DOHH2 (cell line): Measurements from ENCODE around the gene R3HDM2.

Experiments used
- H3F3A ChIP-seq: fragments of 200-600 bp; sonication (generic), shearing (Covaris generic); 2 replicates; pipeline ENCODE4 v1.6.0; 2016; ENCODE audit warnings: antibody characterized with exemption, mild to moderate bottlenecking; ENCODE audit not compliant: control insufficient read depth, insufficient read depth
- H3K27ac ChIP-seq: fragments of 200-600 bp; sonication (generic); 2 replicates; pipeline ENCODE4 v1.5.1; 2014; ENCODE audit warnings: low read depth, mild to moderate bottlenecking, low read length, moderate library complexity
- H3K27me3 ChIP-seq: fragments of 200-600 bp; sonication (generic); 2 replicates; pipeline ENCODE4 v1.6.1; 2014; ENCODE audit warnings: mild to moderate bottlenecking, low read length, mixed read lengths; ENCODE audit not compliant: control insufficient read depth
- H3K36me3 ChIP-seq: fragments of 200-600 bp; sonication (generic); 2 replicates; pipeline ENCODE4 v1.6.1; 2014; ENCODE audit warnings: mild to moderate bottlenecking, low read length, moderate library complexity, mixed read lengths; ENCODE audit not compliant: control insufficient read depth
- H3K4me1 ChIP-seq: fragments of 200-600 bp; sonication (generic); 2 replicates; pipeline ENCODE4 v1.6.1; 2014; ENCODE audit warnings: mild to moderate bottlenecking, low read length, mixed read lengths; ENCODE audit not compliant: control insufficient read depth
- H3K4me2 ChIP-seq: fragments of 200-600 bp; sonication (generic); 2 replicates; pipeline ENCODE4 v1.6.0; 2014; ENCODE audit warnings: mild to moderate bottlenecking, low read length, moderate library complexity
- H3K4me3 ChIP-seq: fragments of 200-600 bp; sonication (generic); 2 replicates; pipeline ENCODE4 v1.5.1; 2014; ENCODE audit warnings: mild to moderate bottlenecking, low read length, mixed read lengths
- H3K79me2 ChIP-seq: fragments of 200-600 bp; sonication (generic); 2 replicates; pipeline ENCODE4 v1.6.1; 2014; ENCODE audit warnings: mild to moderate bottlenecking, low read length, mixed read lengths; ENCODE audit not compliant: control insufficient read depth
- H3K9me2 ChIP-seq: fragments of 200-600 bp; sonication (generic); replicated peaks from 2 replicates; pipeline ENCODE4 v1.6.1; 2014; ENCODE audit warnings: mild to moderate bottlenecking, low read length, mixed read lengths; ENCODE audit not compliant: control insufficient read depth
- H3K9me3 ChIP-seq: fragments of 200-600 bp; sonication (generic); 2 replicates; pipeline ENCODE4 v1.6.1; 2014; ENCODE audit warnings: antibody characterized with exemption, low read length, mixed read lengths; ENCODE audit not compliant: control insufficient read depth, insufficient read depth
- H4K20me1 ChIP-seq: fragments of 200-600 bp; sonication (generic); 2 replicates; pipeline ENCODE4 v1.6.0; 2014; ENCODE audit warnings: low read depth, mild to moderate bottlenecking, antibody characterized with exemption, low read length, moderate library complexity; ENCODE audit not compliant: control insufficient read depth, insufficient read depth
- CTCF ChIP-seq: fragments of 200-600 bp; sonication (generic); IDR thresholded peaks from one replicate; pipeline ENCODE4 v1.5.1; 2014; ENCODE audit warnings: antibody characterized with exemption, mild to moderate bottlenecking, low read depth, low read length; ENCODE audit not compliant: poor library complexity, severe bottlenecking
- EZH2phosphoT487 ChIP-seq: fragments of 200-600 bp; sonication (generic); IDR thresholded peaks from 2 replicates; pipeline ENCODE4 v1.6.1; 2017; ENCODE audit warnings: borderline replicate concordance, mild to moderate bottlenecking, antibody characterized with exemption, low read length, moderate library complexity, mixed read lengths

R3HDM2 gene

DNA sequence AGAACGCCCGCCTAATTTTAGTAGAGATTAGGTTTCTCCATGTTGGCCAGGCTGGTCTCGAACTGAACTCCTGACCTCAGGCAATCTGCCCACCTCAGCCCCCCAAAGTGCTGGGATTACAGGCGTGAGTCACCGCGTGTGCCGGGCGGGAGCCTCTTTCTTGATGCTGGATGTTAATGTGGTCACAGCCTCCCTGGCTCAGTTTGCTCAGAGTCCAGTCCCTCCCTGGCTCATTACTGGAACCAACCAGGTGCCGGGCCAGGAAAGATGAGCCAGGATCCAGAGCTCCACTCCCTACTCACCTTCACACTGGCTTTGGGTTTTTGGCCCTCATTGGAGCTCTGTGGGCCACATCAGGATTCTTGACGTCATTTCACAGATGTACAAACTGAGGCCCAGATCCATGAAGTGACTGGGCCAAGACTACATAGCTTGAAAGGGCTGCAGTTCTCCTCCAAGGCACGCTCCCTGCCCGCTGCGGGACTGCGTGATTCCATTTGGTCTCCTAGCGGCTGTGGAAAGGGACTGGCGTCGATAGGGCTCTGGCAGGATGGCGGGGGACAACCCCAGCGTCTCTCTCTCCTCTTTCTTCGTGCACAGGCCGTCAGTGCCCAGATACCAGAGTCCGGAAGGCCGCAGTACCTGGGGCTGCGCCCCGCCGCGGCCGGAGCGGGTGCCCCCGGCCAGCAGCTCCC lies 206.4 kb downstream of the R3HDM2 start:
- Histone ChIP-seq H3K4me3 (peak overlapping the region; percentile 76), H3F3A (peaks cover 33% of the 10 kb centered on the region), H3K27ac (peak overlapping the region; percentile 95), H3K79me2 (peaks cover 51% of the 10 kb centered on the region), H3K9me2 (no peaks in the 10 kb centered on the region), H3K9me3 (no peaks in the 10 kb centered on the region), H3K4me2 (peak overlapping the region; percentile 91), H4K20me1 (no peaks in the 10 kb centered on the region), H3K27me3 (no peaks in the 10 kb centered on the region), H3K36me3 (peaks cover 13% of the 10 kb centered on the region), H3K4me1 (peaks cover 95% of the 10 kb centered on the region)
- TF ChIP-seq CTCF (no peak), EZH2phosphoT487 (no peak)

DNA sequence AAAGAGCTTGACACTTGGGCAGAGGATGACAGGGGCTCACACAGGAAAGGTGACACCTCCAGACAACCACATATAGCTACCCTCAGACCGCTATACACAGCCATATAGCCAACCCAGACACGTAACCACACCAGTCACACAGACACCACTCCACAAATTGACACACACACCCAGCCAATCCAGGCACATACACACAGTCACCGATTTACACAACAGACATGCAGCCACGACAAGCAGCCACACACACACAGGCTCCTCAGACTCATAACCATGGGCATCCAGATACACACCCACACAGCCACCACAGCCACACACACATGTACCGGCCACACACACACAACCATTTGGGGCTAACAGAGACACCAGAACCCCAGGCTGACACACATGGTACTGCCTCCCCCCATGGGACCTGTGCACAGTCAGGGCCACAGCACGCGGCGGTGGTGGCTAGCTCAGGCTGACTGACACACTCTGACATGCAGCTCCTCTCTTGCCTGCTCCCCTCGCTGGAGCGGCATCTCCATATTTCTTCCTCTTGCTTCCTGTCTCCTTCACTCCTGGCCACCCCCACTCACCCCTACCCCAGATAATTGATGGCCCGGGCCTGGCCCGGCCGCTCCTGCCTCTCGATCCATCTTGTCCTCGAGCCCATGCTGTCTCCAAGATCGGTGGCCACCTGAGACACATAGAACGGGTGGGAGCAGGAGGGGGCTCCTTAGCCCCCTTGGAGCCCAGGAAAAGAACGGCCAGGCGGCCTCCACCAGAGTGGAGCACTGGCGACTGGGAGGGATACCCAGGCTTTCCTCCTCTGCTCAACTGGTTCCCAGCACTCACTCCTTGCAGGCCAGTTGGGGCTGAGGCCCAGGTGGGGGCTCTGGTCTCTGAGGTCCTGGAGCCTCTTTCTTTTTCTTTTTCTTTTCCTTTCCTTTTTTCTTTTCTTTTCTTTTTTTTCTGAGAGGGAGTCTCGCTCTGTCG lies 207.4 kb downstream of the R3HDM2 start:
- Histone ChIP-seq H3F3A (peaks cover 30% of the 10 kb centered on the region), H3K36me3 (peaks cover 13% of the 10 kb centered on the region), H3K4me1 (peaks cover 95% of the 10 kb centered on the region), H3K4me2 (peak overlapping the region; percentile 91), H3K27me3 (no peaks in the 10 kb centered on the region), H3K9me2 (no peaks in the 10 kb centered on the region), H4K20me1 (no peaks in the 10 kb centered on the region), H3K4me3 (peak overlapping the region; percentile 76), H3K27ac (peak overlapping the region; percentile 95), H3K9me3 (no peaks in the 10 kb centered on the region), H3K79me2 (peaks cover 54% of the 10 kb centered on the region)
- TF ChIP-seq CTCF, result no peak
- no peak for TF ChIP-seq EZH2phosphoT487

DNA sequence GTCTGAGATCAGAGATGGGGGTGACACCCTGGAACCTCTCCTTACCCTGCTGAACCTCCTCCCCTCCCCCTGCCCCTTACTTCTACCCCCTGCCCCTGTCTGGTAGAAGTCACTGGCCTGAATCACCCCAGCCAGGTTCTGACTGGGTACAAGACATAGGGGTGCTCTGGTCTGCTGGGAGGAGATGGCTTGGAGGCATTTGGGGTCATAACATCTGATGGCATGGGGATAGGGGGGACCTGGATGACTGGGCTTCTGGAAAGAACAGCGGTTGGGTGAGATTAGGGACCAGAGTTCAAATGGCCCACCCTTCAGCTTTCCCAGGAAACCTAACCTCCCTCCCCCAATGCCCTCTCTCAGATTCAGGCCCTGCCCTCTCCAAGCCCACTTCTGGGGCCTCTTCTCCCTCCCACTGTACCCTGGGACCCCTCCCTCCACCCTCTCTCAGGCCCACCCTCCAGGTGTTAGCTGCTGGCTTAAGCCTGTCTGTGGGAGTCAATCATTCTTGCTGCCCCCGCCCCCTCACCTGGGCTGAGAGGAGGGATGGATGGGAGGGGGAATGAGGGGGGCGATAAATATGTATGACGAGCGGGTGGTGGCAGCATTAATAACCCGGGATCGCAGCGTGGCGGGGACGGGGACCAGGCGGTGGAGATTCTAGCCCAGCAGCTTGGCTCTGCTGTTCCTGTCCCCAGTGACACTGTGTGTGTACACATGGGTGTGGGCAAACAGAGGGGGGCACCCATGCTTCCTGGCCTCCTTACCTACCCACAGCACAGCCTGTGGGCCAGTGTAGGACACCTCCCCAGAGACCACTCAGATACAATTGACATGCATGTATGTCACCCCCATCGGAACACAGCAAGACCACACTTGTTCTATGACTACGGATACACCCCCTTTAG lies 208.3 kb downstream of the R3HDM2 start:
- H3K4me2 ChIP-seq, result peak overlapping the region; percentile 91
- peaks cover 21% of the 10 kb centered on the region for H3K36me3 ChIP-seq
- peaks cover 95% of the 10 kb centered on the region for H3K4me1 ChIP-seq
- no peaks in the 10 kb centered on the region for H3K27me3 ChIP-seq
- H3K27ac ChIP-seq, result peak overlapping the region; percentile 95
- peak overlapping the region; percentile 76 for H3K4me3 ChIP-seq
- peaks cover 26% of the 10 kb centered on the region for H3F3A ChIP-seq
- no peaks in the 10 kb centered on the region for H3K9me2 ChIP-seq
- H4K20me1 ChIP-seq, result peaks cover 3% of the 10 kb centered on the region; the same call in 1 of the 2 replicates
- peaks cover 63% of the 10 kb centered on the region for H3K79me2 ChIP-seq
- H3K9me3 ChIP-seq, result no peaks in the 10 kb centered on the region
- TF ChIP-seq EZH2phosphoT487 (no peak), CTCF (peak; percentile 9)
